A549 (cell line): ENCODE measurements around the gene ABHD3.

ENCODE experiments used
- CTCF ChIP-seq: fragments of >200 bp; sonication (Bioruptor Twin); formaldehyde crosslinking; IDR thresholded peaks from 3 replicates; pipeline ENCODE4 v1.5.1; 2016
- EP300 ChIP-seq, 2 experiments: fragments of >200 bp; sonication (Bioruptor Twin); formaldehyde crosslinking; IDR thresholded peaks; 2 replicates in 1 of 2; 3 replicates in 1 of 2; pipeline ENCODE4 v1.6.1; 2016 to 2017
- POLR2A ChIP-seq: IDR thresholded peaks from 2 replicates; pipeline ENCODE4 v1.6.1; 2012; ENCODE audit warnings: mild to moderate bottlenecking, low read length

GRCh38 chr18:21743166-21743832 is 38.7 kb upstream of the ABHD3 start:
- TF ChIP-seq POLR2A (no peak), CTCF (no peak), EP300 (IDR thresholded peaks at IDR 0.05) (no peak)
